Calu3 (cell line): ENCODE measurements around the gene FBXW11. TPM values are rescaled to one million over a fixed set of nuclear protein-coding genes. Genes with fewer than 3 reads are reported as not detected.

Experiments
- BruUV-seq: library from RNA; stranded (reverse); fragments of 400-500 nt; replicated peaks from 2 replicates; lab custom pipeline; 2021; lab: Mats Ljungman, UMichigan
- CTCF ChIA-PET: fragments of 300-600 bp; sonication (Branson Sonifier 250); formaldehyde crosslinking; loops from one replicate; lab custom pipeline; 2022; ENCODE audit warnings: antibody characterized with exemption; lab: Charles Lee
- DNase-seq: peaks from one replicate; pipeline ENCODE4 v3.0.0; 2022
- H3K27ac Mint-ChIP-seq: one replicate; pipeline ENCODE4 v1.8.0; 2022; ENCODE audit warnings: mixed read lengths; ENCODE audit not compliant: unreplicated experiment
- H3K27me3 Mint-ChIP-seq: one replicate; pipeline ENCODE4 v1.8.0; 2022; ENCODE audit warnings: mixed read lengths; ENCODE audit not compliant: unreplicated experiment
- H3K36me3 Mint-ChIP-seq: one replicate; pipeline ENCODE4 v1.8.0; 2022; ENCODE audit warnings: mild to moderate bottlenecking, moderate library complexity, mixed read lengths; ENCODE audit not compliant: insufficient read depth, unreplicated experiment
- H3K4me1 Mint-ChIP-seq: one replicate; pipeline ENCODE4 v1.8.0; 2022; ENCODE audit warnings: mild to moderate bottlenecking, low read depth, mixed read lengths; ENCODE audit not compliant: unreplicated experiment
- H3K4me3 Mint-ChIP-seq: one replicate; pipeline ENCODE4 v1.8.0; 2022; ENCODE audit warnings: mild to moderate bottlenecking, low read depth, moderate library complexity, mixed read lengths; ENCODE audit not compliant: unreplicated experiment
- H3K9me3 Mint-ChIP-seq: one replicate; pipeline ENCODE4 v1.8.0; 2022; ENCODE audit warnings: low read depth, mixed read lengths; ENCODE audit not compliant: unreplicated experiment
- CTCF ChIP-seq: fragments of 200-600 bp; IDR thresholded peaks from one replicate; pipeline ENCODE4 v1.8.0; 2022; ENCODE audit warnings: antibody characterized with exemption; ENCODE audit not compliant: unreplicated experiment
- intact Hi-C: fragments of 100-400 bp; cut with micrococcal nuclease; formaldehyde crosslinking; loops from one replicate; pipeline ENCODE4 v1.10.0; 2022; ENCODE audit not compliant: unreplicated experiment
- total RNA-seq: library from RNA; stranded (reverse); gene quantifications from 2 replicates; pipeline ENCODE4 v1.2.3, GENCODE V29; 2022

The FBXW11 gene
- total RNA-seq, 1 experiment from 2014 or later: 63.3 TPM

GRCh38 chr5:172052450-172053236 is 46.2 kb upstream of the FBXW11 start:
- Mint-ChIP-seq H3K9me3 (no peaks in the 10 kb centered on the region), H3K36me3 (peaks cover 15% of the 10 kb centered on the region), H3K27me3 (no peaks in the 10 kb centered on the region), H3K27ac (no peak overlapping the region), H3K4me1 (no peaks in the 10 kb centered on the region), H3K4me3 (no peak overlapping the region)
- DNase-seq: no peak
- BruUV-seq: no TSS peak
- TF ChIP-seq CTCF: no peak
- intact Hi-C loops: no loop called here
- CTCF ChIA-PET: no interaction called here

- Mint-ChIP-seq H3K4me1 (no peaks in the 10 kb centered on the region), H3K27me3 (no peaks in the 10 kb centered on the region), H3K9me3 (no peaks in the 10 kb centered on the region), H3K36me3 (peaks cover 15% of the 10 kb centered on the region), H3K27ac (no peak overlapping the region), H3K4me3 (no peak overlapping the region)
- CTCF ChIA-PET: interaction anchor here (0.6 kb wide), 1 partner anchor 98 kb away, joined by 4 read pairs; no protein-coding TSS in a partner anchor
- TF ChIP-seq CTCF: no peak
- intact Hi-C loops: no loop called here
- DNase-seq: no peak
- BruUV-seq: no TSS peak
Observed at GRCh38 chr5:172051643-172052339, 45.4 kb upstream of the FBXW11 start.

GRCh38 chr5:172050080-172050479 is 43.6 kb upstream of the FBXW11 start:
- no peak for TF ChIP-seq CTCF
- H3K27ac Mint-ChIP-seq: no peak overlapping the region
- BruUV-seq: no TSS peak
- H3K27me3 Mint-ChIP-seq: no peaks in the 10 kb centered on the region
- H3K4me3 Mint-ChIP-seq: no peak overlapping the region
- DNase-seq: no peak
- CTCF ChIA-PET: interaction anchor here (0.6 kb wide), 1 partner anchor 58 kb away, joined by 4 read pairs; no protein-coding TSS in a partner anchor
- no peaks in the 10 kb centered on the region for H3K4me1 Mint-ChIP-seq
- intact Hi-C loops: no loop called here
- H3K36me3 Mint-ChIP-seq: peaks cover 15% of the 10 kb centered on the region
- no peaks in the 10 kb centered on the region for H3K9me3 Mint-ChIP-seq

- no peak for TF ChIP-seq CTCF
- Mint-ChIP-seq H3K27ac (no peak overlapping the region), H3K27me3 (no peaks in the 10 kb centered on the region), H3K36me3 (peaks cover 15% of the 10 kb centered on the region), H3K9me3 (no peaks in the 10 kb centered on the region), H3K4me1 (no peaks in the 10 kb centered on the region), H3K4me3 (no peak overlapping the region)
- BruUV-seq: no TSS peak
- DNase-seq: no peak
- intact Hi-C loops: no loop called here
- CTCF ChIA-PET: no interaction called here
Observed at GRCh38 chr5:172049226-172049796, 42.9 kb upstream of the FBXW11 start.
